Mesenchymal stem cell (in vitro differentiated cells and primary cell): ENCODE measurements around the gene BACH1.

Experiments used
- DNase-seq: peaks from one replicate; pipeline ENCODE4 v3.0.0-alpha.2; 2013
- H2AFZ ChIP-seq: one replicate; pipeline ENCODE4 v1.6.1; 2013; ENCODE audit warnings: low read depth, mild to moderate bottlenecking, control low read depth, inconsistent platforms, low read length, moderate library complexity
- H2AK5ac ChIP-seq: 2 replicates; pipeline ENCODE4 v1.6.1; 2013; ENCODE audit warnings: low read length, moderate library complexity, mild to moderate bottlenecking, inconsistent platforms; ENCODE audit not compliant: severe bottlenecking
- H2BK120ac ChIP-seq: one replicate; pipeline ENCODE4 v1.6.1; 2013; ENCODE audit warnings: low read depth, mild to moderate bottlenecking, inconsistent platforms, low read length, moderate library complexity
- H2BK12ac ChIP-seq, 2 experiments: one replicate each; pipeline ENCODE4 v1.6.1; 2013; ENCODE audit warnings: inconsistent platforms in 2 of 2, low read length in 2 of 2, mild to moderate bottlenecking in 2 of 2, moderate library complexity in 2 of 2, control low read depth in 1 of 2
- H2BK15ac ChIP-seq: one replicate; pipeline ENCODE4 v1.6.1; 2013; ENCODE audit warnings: mild to moderate bottlenecking, low read depth, inconsistent platforms; ENCODE audit not compliant: poor library complexity, severe bottlenecking
- H2BK5ac ChIP-seq: 2 replicates; pipeline ENCODE4 v1.6.1; 2013; ENCODE audit warnings: low read depth, mild to moderate bottlenecking, low read length, control low read depth, inconsistent platforms; ENCODE audit not compliant: poor library complexity, severe bottlenecking
- H3K14ac ChIP-seq, 2 experiments: one replicate each; pipeline ENCODE4 v1.6.1; 2013; ENCODE audit warnings: inconsistent platforms in 2 of 2, low read length in 2 of 2, control low read depth in 1 of 2, mild to moderate bottlenecking in 1 of 2, moderate library complexity in 1 of 2
- H3K18ac ChIP-seq, 2 experiments: one replicate each; pipeline ENCODE4 v1.6.1; 2013; ENCODE audit warnings: inconsistent platforms in 2 of 2, low read length in 2 of 2, control low read depth in 1 of 2, low read depth in 1 of 2, mild to moderate bottlenecking in 1 of 2
- H3K23ac ChIP-seq, 2 experiments: one replicate each; pipeline ENCODE4 v1.6.1; 2013; ENCODE audit warnings: inconsistent platforms in 2 of 2, low read length in 2 of 2, mild to moderate bottlenecking in 2 of 2, moderate library complexity in 2 of 2, control low read depth in 1 of 2
- H3K27ac ChIP-seq: 2 replicates; pipeline ENCODE4 v1.5.1; 2013; ENCODE audit warnings: mild to moderate bottlenecking, moderate library complexity, low read length, control low read depth, inconsistent platforms; ENCODE audit not compliant: poor library complexity, severe bottlenecking
- H3K27me3 ChIP-seq, 2 experiments: 2 replicates each; pipeline versions ENCODE4 v1.6.1 to v1.7.0; 2013; ENCODE audit warnings: low read length in 2 of 2, mild to moderate bottlenecking in 2 of 2, moderate library complexity in 2 of 2, control low read depth in 1 of 2, inconsistent platforms in 1 of 2; ENCODE audit not compliant: control insufficient read depth in 1 of 2, insufficient read depth in 1 of 2
- H3K36me3 ChIP-seq, 2 experiments: 2 replicates each; pipeline versions ENCODE4 v1.6.1 to v1.7.0; 2013; ENCODE audit warnings: low read length in 2 of 2, control low read depth in 1 of 2, inconsistent platforms in 1 of 2, low read depth in 1 of 2, mild to moderate bottlenecking in 1 of 2; ENCODE audit not compliant: insufficient read depth in 2 of 2, control insufficient read depth in 1 of 2
- H3K4ac ChIP-seq, 2 experiments: one replicate each; pipeline ENCODE4 v1.6.1; 2013; ENCODE audit warnings: inconsistent platforms in 2 of 2, low read length in 2 of 2, mild to moderate bottlenecking in 2 of 2, moderate library complexity in 2 of 2, control low read depth in 1 of 2, low read depth in 1 of 2
- H3K4me1 ChIP-seq: 2 replicates; pipeline ENCODE4 v1.6.1; 2013; ENCODE audit warnings: low read depth, low read length, control low read depth; ENCODE audit not compliant: control insufficient read depth, insufficient read depth
- H3K4me2 ChIP-seq: 2 replicates; pipeline ENCODE4 v1.6.1; 2013; ENCODE audit warnings: low read length, mild to moderate bottlenecking, inconsistent platforms; ENCODE audit not compliant: poor library complexity, severe bottlenecking
- H3K4me3 ChIP-seq, 2 experiments: 2 replicates each; pipeline versions ENCODE4 v1.5.1 to v1.7.0; 2013; ENCODE audit warnings: low read length in 2 of 2, mild to moderate bottlenecking in 2 of 2, control low read depth in 1 of 2, low read depth in 1 of 2; ENCODE audit not compliant: insufficient read depth in 1 of 2
- H3K79me1 ChIP-seq: replicated peaks from 2 replicates; pipeline ENCODE4 v1.6.1; 2013; ENCODE audit warnings: mild to moderate bottlenecking, control low read depth, low read length, inconsistent platforms; ENCODE audit not compliant: poor library complexity, severe bottlenecking
- H3K9ac ChIP-seq: 2 replicates; pipeline ENCODE4 v1.7.0; 2013; ENCODE audit warnings: mild to moderate bottlenecking, low read length, moderate library complexity
- H3K9me3 ChIP-seq: 2 replicates; pipeline ENCODE4 v1.7.0; 2013; ENCODE audit warnings: mild to moderate bottlenecking, low read length; ENCODE audit not compliant: control insufficient read depth
- H4K8ac ChIP-seq: one replicate; pipeline ENCODE4 v1.6.1; 2013; ENCODE audit warnings: inconsistent platforms, mild to moderate bottlenecking, low read length, moderate library complexity
- H4K91ac ChIP-seq: one replicate; pipeline ENCODE4 v1.6.1; 2013; ENCODE audit warnings: mild to moderate bottlenecking, low read length, inconsistent platforms
- WGBS: methylation state at CpG from one replicate; pipeline ENCODE4 v1.1.7; 2013; ENCODE audit warnings: mixed read lengths; 5-methylcytosine and 5-hydroxymethylcytosine counted together

The BACH1 gene

GRCh38 chr21:29304597-29304996, 5.9 kb downstream of the BACH1 start:
- no peak overlapping the region for H3K4ac ChIP-seq
- H3K9me3 ChIP-seq, result no peaks in the 10 kb centered on the region
- no peak overlapping the region for H2BK15ac ChIP-seq
- H4K8ac ChIP-seq, result no peak overlapping the region
- no peak overlapping the region for H3K14ac ChIP-seq
- no peak for DNase-seq
- H3K18ac ChIP-seq, result no peak overlapping the region
- no peak overlapping the region for H3K23ac ChIP-seq
- H3K4me3 ChIP-seq, result peak overlapping the region in 1 of 2 experiments; percentile 35
- no peak overlapping the region for H4K91ac ChIP-seq
- H2BK12ac ChIP-seq, result no peak overlapping the region
- H3K4me1 ChIP-seq, result peaks cover 3% of the 10 kb centered on the region
- no CpG with 5 or more reads among the region's 2 CpGs for WGBS
- no peaks in the 10 kb centered on the region for H3K79me1 ChIP-seq
- H2BK5ac ChIP-seq, result no peak overlapping the region
- H2AK5ac ChIP-seq, result no peak overlapping the region
- H2AFZ ChIP-seq, result no peak overlapping the region
- H3K27ac ChIP-seq, result no peak overlapping the region
- H3K9ac ChIP-seq, result peak overlapping the region; percentile 34
- peak overlapping the region; percentile 0 for H3K4me2 ChIP-seq
- peaks cover 0 to 23% of the 10 kb centered on the region in 2 experiments for H3K36me3 ChIP-seq
- no peak overlapping the region for H2BK120ac ChIP-seq
- no peaks in the 10 kb centered on the region for H3K27me3 ChIP-seq

GRCh38 chr21:29305068-29305467, 6.3 kb downstream of the BACH1 start:
- H4K91ac ChIP-seq, result no peak overlapping the region
- no peak overlapping the region for H2BK15ac ChIP-seq
- peak overlapping the region in 1 of 2 experiments; percentile 13 for H3K4me3 ChIP-seq
- H3K36me3 ChIP-seq, result peaks cover 0 to 24% of the 10 kb centered on the region in 2 experiments
- no peak overlapping the region for H2AFZ ChIP-seq
- H3K23ac ChIP-seq, result no peak overlapping the region
- H3K4me1 ChIP-seq, result peaks cover 3% of the 10 kb centered on the region
- no peaks in the 10 kb centered on the region for H3K9me3 ChIP-seq
- H2BK120ac ChIP-seq, result no peak overlapping the region
- H3K9ac ChIP-seq, result peak overlapping the region; percentile 40
- 72% methylated on average over 1 of the region's 3 CpGs for whole genome bisulfite sequencing
- H2BK5ac ChIP-seq, result no peak overlapping the region
- no peak overlapping the region for H4K8ac ChIP-seq
- H3K4ac ChIP-seq, result no peak overlapping the region
- no peaks in the 10 kb centered on the region for H3K27me3 ChIP-seq
- H3K4me2 ChIP-seq, result no peak overlapping the region
- H2BK12ac ChIP-seq, result no peak overlapping the region
- no peak overlapping the region for H3K27ac ChIP-seq
- H3K14ac ChIP-seq, result no peak overlapping the region
- DNase-seq, result no peak
- no peak overlapping the region for H2AK5ac ChIP-seq
- no peaks in the 10 kb centered on the region for H3K79me1 ChIP-seq
- H3K18ac ChIP-seq, result no peak overlapping the region

- DNase-seq, result no peak
- Histone ChIP-seq H3K27ac (no peak overlapping the region), H3K36me3 (peaks cover 0 to 28% of the 10 kb centered on the region in 2 experiments), H4K8ac (no peak overlapping the region), H3K23ac (no peak overlapping the region), H3K4me3 (peak overlapping the region in 1 of 2 experiments; percentile 13), H3K9ac (peak overlapping the region; percentile 40), H3K27me3 (no peaks in the 10 kb centered on the region), H3K9me3 (no peaks in the 10 kb centered on the region), H2BK120ac (no peak overlapping the region), H4K91ac (no peak overlapping the region), H3K4me2 (no peak overlapping the region), H3K14ac (no peak overlapping the region), H2BK12ac (no peak overlapping the region), H3K4me1 (peaks cover 3% of the 10 kb centered on the region), H3K18ac (no peak overlapping the region), H2BK5ac (no peak overlapping the region), H3K79me1 (no peaks in the 10 kb centered on the region), H3K4ac (no peak overlapping the region), H2AK5ac (no peak overlapping the region), H2AFZ (no peak overlapping the region), H2BK15ac (no peak overlapping the region)
- no CpG with 5 or more reads among the region's 1 CpG for WGBS
Observed at GRCh38 chr21:29305561-29305960, 6.8 kb downstream of the BACH1 start.

- no peak overlapping the region for H3K23ac ChIP-seq
Observed at GRCh38 chr21:29306920-29307319, 8.2 kb downstream of the BACH1 start.

More at GRCh38 chr21:29306920-29307319, 8.2 kb downstream of the BACH1 start:
- no peaks in the 10 kb centered on the region for H3K27me3 ChIP-seq
- WGBS, result no CpG with 5 or more reads among the region's 3 CpGs
- H3K4ac ChIP-seq, result no peak overlapping the region
- no peaks in the 10 kb centered on the region for H3K9me3 ChIP-seq
- H3K4me2 ChIP-seq, result no peak overlapping the region
- H3K4me1 ChIP-seq, result peaks cover 3% of the 10 kb centered on the region
- H2BK5ac ChIP-seq, result no peak overlapping the region
- no peak overlapping the region for H3K4me3 ChIP-seq
- H3K36me3 ChIP-seq, result peaks cover 0 to 33% of the 10 kb centered on the region in 2 experiments
- no peak overlapping the region for H4K8ac ChIP-seq
- H4K91ac ChIP-seq, result no peak overlapping the region
- no peak overlapping the region for H3K27ac ChIP-seq
- H2AFZ ChIP-seq, result no peak overlapping the region
- H2BK120ac ChIP-seq, result no peak overlapping the region
- H3K79me1 ChIP-seq, result no peaks in the 10 kb centered on the region
- DNase-seq, result no peak
- H2AK5ac ChIP-seq, result no peak overlapping the region
- no peak overlapping the region for H3K18ac ChIP-seq
- no peak overlapping the region for H2BK12ac ChIP-seq
- no peak overlapping the region for H2BK15ac ChIP-seq
- H3K14ac ChIP-seq, result no peak overlapping the region
- H3K9ac ChIP-seq, result no peak overlapping the region
